ENCODE measurements around the gene FOXL3.

FOXL3 gene

GRCh38 chr7:324011-324410 lies 34.0 kb downstream of the FOXL3 start:
- Histone ChIP-seq H3K27ac (no peak overlapping the region), H2AFZ (no peak overlapping the region), H3K9ac (no peak overlapping the region), H3K9me3 (ENCODE audit: control insufficient read depth, low read length) (no peaks in the 10 kb centered on the region), H3K79me2 (no peaks in the 10 kb centered on the region), H3K4me3 (ENCODE audit: low read depth, low read length) (no peak overlapping the region), H3K36me3 (ENCODE audit: control insufficient read depth, insufficient read depth, low read length) (no peaks in the 10 kb centered on the region), H3K4me1 (no peaks in the 10 kb centered on the region), H3K4me2 (ENCODE audit: low read length) (no peak overlapping the region), H3K27me3 (ENCODE audit: control insufficient read depth, insufficient read depth, low read length) (peaks cover 3% of the 10 kb centered on the region)
- TF ChIP-seq CTCF (IDR thresholded peaks at IDR 0.05) = no peak

- Histone ChIP-seq H3K4me1 (no peaks in the 10 kb centered on the region), H3K27ac (no peak overlapping the region), H2AFZ (no peak overlapping the region), H3K36me3 (ENCODE audit: control insufficient read depth, insufficient read depth, low read length) (no peaks in the 10 kb centered on the region), H3K9me3 (ENCODE audit: control insufficient read depth, low read length) (no peaks in the 10 kb centered on the region), H3K4me2 (ENCODE audit: low read length) (no peak overlapping the region), H3K9ac (no peak overlapping the region), H3K79me2 (no peaks in the 10 kb centered on the region), H3K27me3 (ENCODE audit: control insufficient read depth, insufficient read depth, low read length) (no peaks in the 10 kb centered on the region), H3K4me3 (ENCODE audit: low read depth, low read length) (no peak overlapping the region)
- no peak for TF ChIP-seq CTCF (IDR thresholded peaks at IDR 0.05)
These were observed 35.3 kb downstream of the FOXL3 start for GRCh38 chr7:325051-325798.

GRCh38 chr7:325811-326210 lies 35.8 kb downstream of the FOXL3 start:
- H3K27ac ChIP-seq = no peak overlapping the region
- H3K27me3 ChIP-seq (ENCODE audit: control insufficient read depth, insufficient read depth, low read length) = no peaks in the 10 kb centered on the region
- H3K4me2 ChIP-seq (ENCODE audit: low read length) = no peak overlapping the region
- H2AFZ ChIP-seq = no peak overlapping the region
- no peak for TF ChIP-seq CTCF (IDR thresholded peaks at IDR 0.05)
- H3K9me3 ChIP-seq (ENCODE audit: control insufficient read depth, low read length) = no peaks in the 10 kb centered on the region
- H3K4me1 ChIP-seq = no peaks in the 10 kb centered on the region
- H3K9ac ChIP-seq = no peak overlapping the region
- H3K79me2 ChIP-seq = no peaks in the 10 kb centered on the region
- no peak overlapping the region for H3K4me3 ChIP-seq (ENCODE audit: low read depth, low read length)
- H3K36me3 ChIP-seq (ENCODE audit: control insufficient read depth, insufficient read depth, low read length) = no peaks in the 10 kb centered on the region

GRCh38 chr7:326273-326672 lies 36.3 kb downstream of the FOXL3 start:
- H3K4me3 ChIP-seq (ENCODE audit: low read depth, low read length) = no peak overlapping the region
- H3K36me3 ChIP-seq (ENCODE audit: control insufficient read depth, insufficient read depth, low read length) = no peaks in the 10 kb centered on the region
- no peak overlapping the region for H3K4me2 ChIP-seq (ENCODE audit: low read length)
- no peaks in the 10 kb centered on the region for H3K9me3 ChIP-seq (ENCODE audit: control insufficient read depth, low read length)
- H3K27ac ChIP-seq = no peak overlapping the region
- TF ChIP-seq CTCF (IDR thresholded peaks at IDR 0.05) = no peak
- no peak overlapping the region for H3K9ac ChIP-seq
- H3K79me2 ChIP-seq = no peaks in the 10 kb centered on the region
- no peak overlapping the region for H2AFZ ChIP-seq
- H3K4me1 ChIP-seq = no peaks in the 10 kb centered on the region
- H3K27me3 ChIP-seq (ENCODE audit: control insufficient read depth, insufficient read depth, low read length) = no peaks in the 10 kb centered on the region

GRCh38 chr7:326809-327232 lies 36.9 kb downstream of the FOXL3 start:
- TF ChIP-seq CTCF (IDR thresholded peaks at IDR 0.05) = no peak
- no peak overlapping the region for H3K9ac ChIP-seq
- H3K4me1 ChIP-seq = no peaks in the 10 kb centered on the region

More at GRCh38 chr7:326809-327232, 36.9 kb downstream of the FOXL3 start:
- Histone ChIP-seq H3K27me3 (ENCODE audit: control insufficient read depth, insufficient read depth, low read length) (no peaks in the 10 kb centered on the region), H3K36me3 (ENCODE audit: control insufficient read depth, insufficient read depth, low read length) (no peaks in the 10 kb centered on the region), H3K9me3 (ENCODE audit: control insufficient read depth, low read length) (no peaks in the 10 kb centered on the region), H3K4me2 (ENCODE audit: low read length) (no peak overlapping the region), H3K79me2 (no peaks in the 10 kb centered on the region), H3K27ac (no peak overlapping the region), H2AFZ (no peak overlapping the region), H3K4me3 (ENCODE audit: low read depth, low read length) (no peak overlapping the region)
